K562 (cell line): ENCODE results near the gene RNF227. TPM values are rescaled to one million over a fixed set of nuclear protein-coding genes. Genes with fewer than 3 reads are reported as not detected.

Experiments used
- CBX2 ChIP-seq: fragments of 200-600 bp; sonication (generic); IDR thresholded peaks from one replicate; pipeline ENCODE4 v1.6.1; 2012; ENCODE audit warnings: mild to moderate bottlenecking, low read length, inconsistent platforms; ENCODE audit not compliant: insufficient read depth, poor library complexity, severe bottlenecking
- CEBPZ ChIP-seq: fragments of 150-350 bp; IDR thresholded peaks from 2 replicates; pipeline ENCODE4 v1.6.1; 2014; ENCODE audit warnings: low read depth, mild to moderate bottlenecking, low read length, borderline replicate concordance
- CTBP1 ChIP-seq: fragments of 450-650 bp; IDR thresholded peaks from 2 replicates; pipeline ENCODE4 v1.6.1; 2016; ENCODE audit warnings: borderline replicate concordance
- DDX20 ChIP-seq: fragments of 450-650 bp; IDR thresholded peaks from 2 replicates; pipeline ENCODE4 v1.6.1; 2016; ENCODE audit warnings: missing genetic modification characterization, low read depth, mild to moderate bottlenecking, missing compliant biosample characterization, moderate library complexity
- E4F1 ChIP-seq: fragments of 250-450 bp; sonication (Bioruptor Pico); IDR thresholded peaks from 2 replicates; pipeline ENCODE4 v1.5.0; 2021; ENCODE audit warnings: mild to moderate bottlenecking, borderline replicate concordance
- ERF ChIP-seq: fragments of 450-650 bp; formaldehyde crosslinking; IDR thresholded peaks from 2 replicates; pipeline ENCODE4 v1.4.0; 2020; ENCODE audit warnings: mild to moderate bottlenecking, mixed read lengths
- FOXA1 ChIP-seq: fragments of 450-650 bp; IDR thresholded peaks from 2 replicates; pipeline ENCODE4 v1.6.1; 2016; ENCODE audit warnings: mild to moderate bottlenecking, borderline replicate concordance
- GTF2E2 ChIP-seq: fragments of 200-800 bp; sonication (Bioruptor generic); IDR thresholded peaks from 2 replicates; pipeline ENCODE4 v1.6.1; 2016; ENCODE audit warnings: missing genetic modification characterization, missing compliant biosample characterization
- MECOM ChIP-seq: fragments of 250-450 bp; sonication (Bioruptor Pico); IDR thresholded peaks from 2 replicates; pipeline ENCODE4 v1.8.0; 2022; ENCODE audit warnings: inconsistent platforms
- MTA1 ChIP-seq: fragments of 450-650 bp; IDR thresholded peaks from 2 replicates; pipeline ENCODE4 v1.6.1; 2017; ENCODE audit warnings: borderline replicate concordance
- NEUROD1 ChIP-seq: fragments of 150-350 bp; IDR thresholded peaks from 2 replicates; pipeline ENCODE4 v1.6.1; 2014; ENCODE audit warnings: borderline replicate concordance, low read length, low read depth; ENCODE audit not compliant: partially characterized antibody
- SAFB2 ChIP-seq: fragments of 200-400 bp; formaldehyde crosslinking; IDR thresholded peaks from 2 replicates; pipeline ENCODE4 v1.6.1; 2018; ENCODE audit warnings: borderline replicate concordance, low read length, low read depth, moderate library complexity; ENCODE audit not compliant: severe bottlenecking
- SP1 ChIP-seq: sonication (generic); formaldehyde crosslinking; IDR thresholded peaks from 2 replicates; pipeline ENCODE4 v1.8.1; 2022; ENCODE audit warnings: mild to moderate bottlenecking, missing genetic modification reagents
- ZBTB12 ChIP-seq: fragments of 250-450 bp; sonication (Bioruptor Pico); IDR thresholded peaks from 2 replicates; pipeline ENCODE4 v1.4.0; 2020
- ZC3H8 ChIP-seq: fragments of 450-650 bp; IDR thresholded peaks from 2 replicates; pipeline ENCODE4 v1.6.1; 2017
- ZNF253 ChIP-seq: fragments of 250-450 bp; sonication (Bioruptor Pico); conservative IDR thresholded peaks from 2 replicates; pipeline ENCODE4 v1.6.1; 2021; ENCODE audit warnings: mild to moderate bottlenecking
- ZNF274 ChIP-seq: IDR thresholded peaks from 2 replicates; pipeline ENCODE4 v1.6.1; 2011; ENCODE audit warnings: low read depth, mild to moderate bottlenecking, low read length, moderate library complexity, borderline replicate concordance
- ZNF316 ChIP-seq: fragments of 450-650 bp; IDR thresholded peaks from 2 replicates; pipeline ENCODE4 v1.6.1; 2016
- ZNF449 ChIP-seq: fragments of 250-450 bp; sonication (Bioruptor Pico); IDR thresholded peaks from 2 replicates; pipeline ENCODE4 v1.8.0; 2022; ENCODE audit warnings: moderate library complexity, mild to moderate bottlenecking, inconsistent platforms
- ZNF695 ChIP-seq: fragments of 450-650 bp; formaldehyde crosslinking; IDR thresholded peaks from 2 replicates; pipeline ENCODE4 v1.4.0; 2020; ENCODE audit warnings: mild to moderate bottlenecking, moderate library complexity
- polyA plus RNA-seq, 8 experiments: library from polyadenylated mRNA; depleted of rRNA in 4 of 8; stranded (reverse) in 5 of 8; unstranded in 3 of 8; fragments of >200 nt; fragmentation: Nextera tagmentation in 2 of 8; fragmentation: Illumina TruSeq in 1 of 8; extraction: Ambion mirVana in 2 of 8; extraction: Trizol in 1 of 8; gene quantifications; 2 replicates each; pipeline versions ENCODE4 v1.2.1 to v1.2.3, GENCODE V29; 2011 to 2014; ENCODE audit warnings: inconsistent platforms in 1 of 8, missing spikeins in 1 of 8
- total RNA-seq, 7 experiments: library from RNA; depleted of rRNA in 6 of 7; stranded (reverse); fragments of >200 nt in 6 of 7; fragmentation: Illumina TruSeq in 2 of 7; extraction: Trizol in 2 of 7; gene quantifications; 2 replicates each; pipeline versions ENCODE4 v1.2.1 to v1.2.3, GENCODE V29; 2011 to 2021; ENCODE audit warnings: low replicate concordance in 1 of 7

RNF227 gene
- total and polyA plus RNA-seq, 9 of the 15 experiments (the other 6 are each of a cell fraction or from before 2014, with no cell fraction given), result 1.1 to 6.7 (median 2.3) TPM

GRCh38 chr17:7931709-7932482 is 15.8 kb upstream of the RNF227 start, which contains the start of the genes CNTROB and TRAPPC1 (continued):
- no peak for TF ChIP-seq CEBPZ
- TF ChIP-seq MTA1, result 0 out of 2 replicates have a peak, but pooled peaks have one; percentile 29
- TF ChIP-seq ZNF316, result 0 out of 2 replicates have a peak, but pooled peaks have one; percentile 3
- no peak for TF ChIP-seq CBX2
- TF ChIP-seq SAFB2, result no peak
- TF ChIP-seq FOXA1, result no peak
- TF ChIP-seq ZNF253 (CRISPR knock-in tag), result no peak
- no peak for TF ChIP-seq E4F1
- no peak for TF ChIP-seq ERF (CRISPR knock-in tag)
- TF ChIP-seq SP1 (CRISPR knock-in tag), result peak; percentile 73
- peak; percentile 69 for TF ChIP-seq ZBTB12 (CRISPR knock-in tag)
- no peak for TF ChIP-seq MECOM (CRISPR knock-in tag)
- TF ChIP-seq ZNF695 (CRISPR knock-in tag), result no peak
- TF ChIP-seq ZC3H8, result no peak
- no peak for TF ChIP-seq CTBP1
- no peak for TF ChIP-seq DDX20 (tag)
- TF ChIP-seq ZNF274, result no peak
- no peak for TF ChIP-seq ZNF449 (CRISPR knock-in tag)
- TF ChIP-seq GTF2E2 (tag), result no peak
- no peak for TF ChIP-seq NEUROD1
